Common myeloid progenitor, CD34-positive (primary cell): ENCODE data around the gene DOLK.
"Not testable (repeated sequence)": the region's sequence is repeated elsewhere in the genome, so short reads cannot be mapped to it uniquely, and the experiment has no call there.

ENCODE experiments used
- CTCF ChIA-PET: fragments of 350-600 bp; sonication (Branson Sonifier 250); formaldehyde crosslinking; loops from one replicate; lab custom pipeline; 2021; ENCODE audit warnings: antibody characterized with exemption; lab: Charles Lee
- POLR2A ChIA-PET: fragments of 350-600 bp; sonication (Branson Sonifier 250); formaldehyde crosslinking; loops from one replicate; lab custom pipeline; 2021; ENCODE audit warnings: antibody characterized with exemption; lab: Charles Lee
- DNase-seq, 3 donors: peaks; one replicate each; pipeline versions ENCODE4 v3.0.0 to v3.0.0-alpha.2; 2013
- H3K27ac ChIP-seq, 2 experiments: 1 replicate in 1 of 2; 2 replicates in 1 of 2; pipeline ENCODE4 v1.7.0; 2013; ENCODE audit warnings: inconsistent platforms in 2 of 2, low read length in 2 of 2, mild to moderate bottlenecking in 2 of 2, low read depth in 1 of 2, moderate library complexity in 1 of 2; ENCODE audit not compliant: severe bottlenecking in 2 of 2, insufficient read depth in 1 of 2, poor library complexity in 1 of 2
- H3K27me3 ChIP-seq, 5 experiments: replicated peaks in 2 of 5; 1 replicate in 3 of 5; 2 replicates in 2 of 5; pipeline versions ENCODE4 v1.6.1 to v1.7.0; 2013; ENCODE audit warnings: low read length in 4 of 5, mild to moderate bottlenecking in 2 of 5, moderate library complexity in 2 of 5, inconsistent platforms in 1 of 5; ENCODE audit not compliant: insufficient read depth in 5 of 5, control insufficient read depth in 4 of 5
- H3K36me3 ChIP-seq, 4 experiments: 1 replicate in 2 of 4; 2 replicates in 2 of 4; pipeline versions ENCODE4 v1.6.1 to v1.7.0; 2013; ENCODE audit warnings: low read length in 3 of 4, control low read depth in 1 of 4, mild to moderate bottlenecking in 1 of 4; ENCODE audit not compliant: control insufficient read depth in 4 of 4, insufficient read depth in 4 of 4
- H3K4me1 ChIP-seq, 4 experiments: 1 replicate in 3 of 4; 2 replicates in 1 of 4; pipeline versions ENCODE4 v1.6.1 to v1.7.1; 2013; ENCODE audit warnings: low read length in 3 of 4, mild to moderate bottlenecking in 3 of 4, control low read depth in 1 of 4, inconsistent platforms in 1 of 4, moderate library complexity in 1 of 4; ENCODE audit not compliant: control insufficient read depth in 4 of 4, insufficient read depth in 4 of 4; ENCODE audit errors: control extremely low read depth in 1 of 4
- H3K4me3 ChIP-seq, 7 experiments: 1 replicate in 4 of 7; 2 replicates in 3 of 7; pipeline versions ENCODE4 v1.5.1 to v1.7.0; 2013; ENCODE audit warnings: mild to moderate bottlenecking in 7 of 7, low read length in 6 of 7, moderate library complexity in 6 of 7, inconsistent platforms in 2 of 7, low read depth in 2 of 7, control low read depth in 1 of 7; ENCODE audit not compliant: insufficient read depth in 4 of 7, control insufficient read depth in 1 of 7; ENCODE audit errors: extremely low read depth in 1 of 7
- H3K9me3 ChIP-seq, 5 experiments: 1 replicate in 4 of 5; 2 replicates in 1 of 5; pipeline versions ENCODE4 v1.6.1 to v1.7.1; 2013; ENCODE audit warnings: low read length in 4 of 5, mild to moderate bottlenecking in 2 of 5, inconsistent platforms in 1 of 5, low read depth in 1 of 5, moderate library complexity in 1 of 5; ENCODE audit not compliant: control insufficient read depth in 4 of 5, insufficient read depth in 2 of 5; ENCODE audit errors: control extremely low read depth in 1 of 5
- WGBS: methylation state at CpG from one replicate; pipeline ENCODE4 v1.1.5; 2013; ENCODE audit not compliant: insufficient coverage; 5-methylcytosine and 5-hydroxymethylcytosine counted together

The DOLK gene

GRCh38 chr9:128972956-128973355 lies 25.6 kb upstream of the DOLK start:
- H3K27ac ChIP-seq: no peak overlapping the region
- WGBS: no CpG with 5 or more reads among the region's 4 CpGs
- peaks cover 18 to 87% (median 57%) of the 10 kb centered on the region in 4 experiments for H3K36me3 ChIP-seq
- no peaks in the 10 kb centered on the region for H3K4me1 ChIP-seq
- no peaks in the 10 kb centered on the region for H3K27me3 ChIP-seq
- ChIA-PET POLR2A (interaction anchor here (0.6 kb wide), 1 partner anchor 155 kb away, joined by 6 read pairs; no protein-coding TSS in a partner anchor), CTCF (interaction anchor here (0.7 to 1.5 kb wide), 2 partner anchors 34 to 159 kb away, joined by 3 read pairs; no protein-coding TSS in a partner anchor)
- H3K4me3 ChIP-seq: no peak overlapping the region
- no peaks in the 10 kb centered on the region for H3K9me3 ChIP-seq
- DNase-seq: no peak

GRCh38 chr9:128969491-128969890 lies 22.1 kb upstream of the DOLK start:
- no peaks in the 10 kb centered on the region for H3K4me1 ChIP-seq
- H3K4me3 ChIP-seq: no peak overlapping the region
- no peak overlapping the region for H3K27ac ChIP-seq
- no peak for DNase-seq
- H3K27me3 ChIP-seq: no peaks in the 10 kb centered on the region
- WGBS: 93% methylated on average over 3 of the region's 5 CpGs
- ChIA-PET CTCF (interaction anchor here (1.2 kb wide), 1 partner anchor 36 kb away, joined by 3 read pairs; no protein-coding TSS in a partner anchor), POLR2A (no interaction called here)
- H3K36me3 ChIP-seq: peaks cover 18 to 76% (median 48%) of the 10 kb centered on the region in 4 experiments
- no peaks in the 10 kb centered on the region for H3K9me3 ChIP-seq

- H3K4me3 ChIP-seq, H3K27ac ChIP-seq, H3K9me3 ChIP-seq, CTCF ChIA-PET, DNase-seq, H3K4me1 ChIP-seq, H3K27me3 ChIP-seq: not testable (repeated sequence)
- H3K36me3 ChIP-seq: peaks cover 17 to 63% (median 31%) of the 10 kb centered on the region in 4 experiments
- WGBS: no CpG with 5 or more reads among the region's 9 CpGs
- POLR2A ChIA-PET: interaction anchor here (0.6 kb wide), 1 partner anchor 59 kb away, joined by 3 read pairs; no protein-coding TSS in a partner anchor
These were observed 14.0 kb upstream of the DOLK start for GRCh38 chr9:128961403-128961802.

GRCh38 chr9:128947277-128947526 lies 201 bp downstream of the DOLK start:
- whole genome bisulfite sequencing: 0% methylated on average over 15 of the region's 20 CpGs
- peaks cover 0 to 39% (median 20%) of the 10 kb centered on the region in 4 experiments for H3K4me1 ChIP-seq
- H3K27ac ChIP-seq: peak overlapping the region; percentile 75 to 88
- ChIA-PET POLR2A (no interaction called here), CTCF (no interaction called here)
- H3K27me3 ChIP-seq: no peaks in the 10 kb centered on the region
- DNase-seq: no peak
- H3K4me3 ChIP-seq: peak overlapping the region; percentile 73 to 97 (median 93)
- peaks cover 0 to 16% (median 7%) of the 10 kb centered on the region in 4 experiments for H3K36me3 ChIP-seq
- no peaks in the 10 kb centered on the region for H3K9me3 ChIP-seq

- no peaks in the 10 kb centered on the region for H3K9me3 ChIP-seq
- peak overlapping the region; percentile 75 to 88 for H3K27ac ChIP-seq
- H3K27me3 ChIP-seq: no peaks in the 10 kb centered on the region
- ChIA-PET POLR2A (no interaction called here), CTCF (no interaction called here)
- peaks cover 0 to 39% (median 20%) of the 10 kb centered on the region in 4 experiments for H3K4me1 ChIP-seq
- DNase-seq: peak in 1 of 3 donors; percentile 3
- peak overlapping the region; percentile 73 to 97 (median 93) for H3K4me3 ChIP-seq
- WGBS: 41% methylated on average over 26 of the region's 30 CpGs
- peaks cover 0 to 16% (median 7%) of the 10 kb centered on the region in 4 experiments for H3K36me3 ChIP-seq
These were observed 679 bp downstream of the DOLK start for GRCh38 chr9:128946571-128947276.

GRCh38 chr9:128945798-128946501 lies 1.5 kb downstream of the DOLK start:
- ChIA-PET CTCF (interaction anchor here (0.6 to 0.8 kb wide), 2 partner anchors 126 to 254 kb away, joined by 3 read pairs; no protein-coding TSS in a partner anchor), POLR2A (no interaction called here)
- over 99% methylated on average over 17 of the region's 19 CpGs for WGBS
- no peaks in the 10 kb centered on the region for H3K27me3 ChIP-seq
- DNase-seq: no peak
- H3K4me3 ChIP-seq: no peak overlapping the region
- no peaks in the 10 kb centered on the region for H3K9me3 ChIP-seq
- peaks cover 0 to 41% (median 20%) of the 10 kb centered on the region in 4 experiments for H3K4me1 ChIP-seq
- H3K27ac ChIP-seq: no peak overlapping the region
- H3K36me3 ChIP-seq: peaks cover 0 to 16% (median 7%) of the 10 kb centered on the region in 4 experiments

- DNase-seq, POLR2A ChIA-PET, H3K27me3 ChIP-seq, H3K27ac ChIP-seq, H3K4me3 ChIP-seq, H3K9me3 ChIP-seq: not testable (repeated sequence)
- H3K36me3 ChIP-seq: peaks cover 0 to 10% (median 3%) of the 10 kb centered on the region in 4 experiments
- peaks cover 0 to 44% (median 20%) of the 10 kb centered on the region in 4 experiments for H3K4me1 ChIP-seq
- WGBS: 95% methylated on average over 6 of the region's 7 CpGs
- CTCF ChIA-PET: interaction anchor here (0.8 kb wide), 1 partner anchor 125 kb away, joined by 3 read pairs; no protein-coding TSS in a partner anchor
These were observed 2.4 kb downstream of the DOLK start for GRCh38 chr9:128944966-128945365.
